A673 (cell line): ENCODE measurements around the gene INHA.

ENCODE experiments used
- CTCF ChIP-seq: fragments of 300-800, 200-600 bp; sonication (generic); conservative IDR thresholded peaks from 2 replicates; pipeline ENCODE4 v1.5.1; 2017; ENCODE audit warnings: low read depth, mild to moderate bottlenecking, antibody characterized with exemption, low read length, moderate library complexity, mixed read lengths
- EZH2 ChIP-seq: fragments of 200-600 bp; sonication (generic); IDR thresholded peaks from 2 replicates; pipeline ENCODE4 v1.6.1; 2017; ENCODE audit warnings: borderline replicate concordance, low read depth, mild to moderate bottlenecking, mixed read lengths, antibody characterized with exemption, low read length; ENCODE audit not compliant: poor library complexity, severe bottlenecking

GRCh38 chr2:219524817-219525216, 47.3 kb upstream of the INHA start:
- TF ChIP-seq CTCF (no peak), EZH2 (no peak)
